RWPE1 (cell line): ENCODE data around the gene EFCAB14.
"Not testable (repeated sequence)": the region's sequence is repeated elsewhere in the genome, so short reads cannot be mapped to it uniquely, and the experiment has no call there.

Source experiments
- CTCF ChIA-PET: fragments of 350-600 bp; sonication (Branson Sonifier 250); formaldehyde crosslinking; extraction: SDS; loops from one replicate; lab custom pipeline; 2021; lab: Yijun Ruan, JAX
- POLR2A ChIA-PET: fragments of 400-600 bp; formaldehyde crosslinking; extraction: SDS; loops from one replicate; lab custom pipeline; 2020; ENCODE audit warnings: antibody characterized with exemption; ENCODE audit not compliant: low non-redundant PET; lab: Yijun Ruan, JAX
- DNase-seq: peaks from one replicate; pipeline ENCODE4 v3.0.0; 2012; ENCODE audit warnings: low spot score
- H3K27ac ChIP-seq: fragments of 450-650 bp; 2 replicates; pipeline ENCODE4 v1.5.1; 2017
- TF ChIP-seq, protein P1 (sequence below): fragments of 450-650 bp; conservative IDR thresholded peaks from 2 replicates; pipeline ENCODE4 v1.5.1; 2017; ENCODE audit warnings: low read depth, mild to moderate bottlenecking

EFCAB14 gene

GRCh38 chr1:46657775-46658174 is 61.1 kb downstream of the EFCAB14 start:
- CTCF ChIA-PET: no interaction called here
- DNase-seq: no peak
- TF ChIP-seq, protein P1, sequence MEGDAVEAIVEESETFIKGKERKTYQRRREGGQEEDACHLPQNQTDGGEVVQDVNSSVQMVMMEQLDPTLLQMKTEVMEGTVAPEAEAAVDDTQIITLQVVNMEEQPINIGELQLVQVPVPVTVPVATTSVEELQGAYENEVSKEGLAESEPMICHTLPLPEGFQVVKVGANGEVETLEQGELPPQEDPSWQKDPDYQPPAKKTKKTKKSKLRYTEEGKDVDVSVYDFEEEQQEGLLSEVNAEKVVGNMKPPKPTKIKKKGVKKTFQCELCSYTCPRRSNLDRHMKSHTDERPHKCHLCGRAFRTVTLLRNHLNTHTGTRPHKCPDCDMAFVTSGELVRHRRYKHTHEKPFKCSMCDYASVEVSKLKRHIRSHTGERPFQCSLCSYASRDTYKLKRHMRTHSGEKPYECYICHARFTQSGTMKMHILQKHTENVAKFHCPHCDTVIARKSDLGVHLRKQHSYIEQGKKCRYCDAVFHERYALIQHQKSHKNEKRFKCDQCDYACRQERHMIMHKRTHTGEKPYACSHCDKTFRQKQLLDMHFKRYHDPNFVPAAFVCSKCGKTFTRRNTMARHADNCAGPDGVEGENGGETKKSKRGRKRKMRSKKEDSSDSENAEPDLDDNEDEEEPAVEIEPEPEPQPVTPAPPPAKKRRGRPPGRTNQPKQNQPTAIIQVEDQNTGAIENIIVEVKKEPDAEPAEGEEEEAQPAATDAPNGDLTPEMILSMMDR: no peak
- POLR2A ChIA-PET: no interaction called here
- no peak overlapping the region for H3K27ac ChIP-seq

GRCh38 chr1:46656643-46657042 is 62.3 kb downstream of the EFCAB14 start:
- no peak for DNase-seq
- ChIA-PET POLR2A (no interaction called here), CTCF (no interaction called here)
- no peak overlapping the region for H3K27ac ChIP-seq
- TF ChIP-seq, protein P1: no peak

DNA sequence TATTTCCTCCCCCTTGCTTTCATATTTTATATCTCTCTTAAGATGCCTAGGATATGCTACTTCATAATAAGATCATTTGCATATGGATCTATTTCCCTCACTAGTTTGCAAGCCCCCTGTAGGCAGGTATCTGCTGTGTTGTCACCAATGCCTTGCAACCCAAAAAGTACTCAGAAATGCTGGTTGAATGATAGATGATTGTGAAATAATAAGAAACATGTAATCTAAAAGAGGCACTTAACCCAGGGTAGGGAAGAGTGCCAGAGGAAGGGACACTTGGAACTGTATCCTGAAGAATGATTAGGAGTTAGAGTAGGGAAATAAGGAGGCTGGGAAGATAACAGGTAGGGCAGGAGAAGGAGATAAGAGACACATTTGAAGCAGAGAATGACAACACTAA is 63.1 kb downstream of the EFCAB14 start:
- CTCF ChIA-PET: interaction anchor here (1.0 kb wide), 1 partner anchor 18 kb away, joined by 5 read pairs; no protein-coding TSS in a partner anchor
- no peak for DNase-seq
- TF ChIP-seq, protein P1: no peak
- no peak overlapping the region for H3K27ac ChIP-seq
- POLR2A ChIA-PET: no interaction called here

GRCh38 chr1:46654698-46655097 is 64.2 kb downstream of the EFCAB14 start:
- DNase-seq, POLR2A ChIA-PET, H3K27ac ChIP-seq: not testable (repeated sequence)
- CTCF ChIA-PET: interaction anchor here (1.0 kb wide), 1 partner anchor 17 kb away, joined by 5 read pairs; no protein-coding TSS in a partner anchor

GRCh38 chr1:46654012-46654411 is 64.9 kb downstream of the EFCAB14 start:
- ChIA-PET CTCF (no interaction called here), POLR2A (no interaction called here)
- no peak for DNase-seq
- TF ChIP-seq, protein P1: no peak
- no peak overlapping the region for H3K27ac ChIP-seq

DNA sequence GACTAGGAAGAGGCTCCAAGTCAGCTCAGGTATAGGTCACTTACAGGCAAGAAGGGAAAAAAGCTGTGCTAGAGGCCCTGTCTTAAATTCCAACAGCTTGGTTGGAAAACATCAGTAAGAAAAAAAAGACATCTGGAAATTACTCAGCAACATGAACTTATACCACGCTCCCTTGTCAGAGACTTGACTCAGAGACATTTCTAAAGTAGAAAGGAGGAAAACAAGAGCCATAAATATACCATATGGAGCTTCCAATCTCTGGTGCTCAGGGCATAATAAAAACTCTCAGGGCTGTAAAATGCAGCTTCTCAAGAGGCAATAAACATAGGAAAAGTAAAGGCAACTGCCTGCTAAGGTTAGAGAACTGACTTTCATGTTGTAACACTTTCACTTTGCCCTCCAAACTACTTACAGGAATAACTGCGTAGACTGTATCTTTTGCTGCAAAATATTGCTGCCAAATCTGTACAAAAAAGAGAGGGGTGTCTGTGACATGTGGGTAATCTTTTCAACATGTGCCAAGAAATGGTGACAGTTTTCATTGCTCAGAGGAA is 65.4 kb downstream of the EFCAB14 start:
- TF ChIP-seq, protein P1: no peak
- ChIA-PET CTCF (interaction anchor here (0.7 kb wide), 1 partner anchor 522 kb away, joined by 3 read pairs; no protein-coding TSS in a partner anchor), POLR2A (no interaction called here)
- no peak overlapping the region for H3K27ac ChIP-seq
- DNase-seq: no peak

DNA sequence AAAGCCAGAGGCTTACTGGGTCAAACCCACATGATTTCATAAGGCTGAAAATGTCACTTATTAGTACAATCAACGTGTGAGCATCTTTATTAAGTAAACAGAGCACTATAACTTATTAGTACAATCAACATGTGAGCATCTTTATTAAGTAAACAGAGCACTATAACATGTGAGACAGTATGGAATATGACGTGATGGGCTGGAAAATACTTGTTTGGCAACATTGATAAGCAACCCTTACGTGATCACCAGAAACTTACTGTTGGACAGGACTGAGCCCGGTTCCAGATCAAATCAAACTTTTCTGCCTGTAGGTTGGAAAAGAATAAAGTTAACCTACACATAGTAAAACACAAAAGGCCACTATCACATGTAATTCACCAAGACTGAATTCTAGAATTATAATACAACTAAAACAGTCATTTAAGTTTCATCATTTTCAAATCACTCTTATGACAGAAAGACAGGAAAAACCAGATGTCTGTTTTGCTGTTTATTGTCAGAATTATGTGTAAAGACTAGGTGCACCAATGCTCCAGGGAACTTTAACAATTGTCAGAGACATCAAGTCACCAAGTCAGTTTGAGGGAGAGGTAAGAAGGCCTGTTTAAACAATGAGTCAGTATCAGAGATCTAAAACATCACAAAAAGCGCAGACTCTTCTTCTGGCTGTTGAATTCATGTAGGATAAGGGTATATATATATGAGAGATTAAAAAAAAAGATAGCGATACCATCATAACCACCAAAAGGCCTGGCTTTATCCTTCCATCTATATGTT is 66.4 kb downstream of the EFCAB14 start:
- no peak for DNase-seq
- ChIA-PET POLR2A (no interaction called here), CTCF (interaction anchor here (0.7 kb wide), 1 partner anchor 523 kb away, joined by 3 read pairs; no protein-coding TSS in a partner anchor)
- H3K27ac ChIP-seq: no peak overlapping the region
- TF ChIP-seq, protein P1: no peak

GRCh38 chr1:46651152-46651551 is 67.8 kb downstream of the EFCAB14 start:
- CTCF ChIA-PET, DNase-seq, POLR2A ChIA-PET, H3K27ac ChIP-seq: not testable (repeated sequence)
